GM18498 (cell line): ENCODE data around the gene FST.

Experiments
- ATAC-seq: cut with Tn5 transposase; IDR thresholded peaks from one replicate; pipeline ENCODE4 v1.9.1; 2021; ENCODE audit warnings: mild to moderate bottlenecking, moderate library complexity; ENCODE audit not compliant: unreplicated experiment

FST gene

GRCh38 chr5:53508125-53508524 is 27.7 kb downstream of the FST start:
- ATAC-seq, result no peak

DNA sequence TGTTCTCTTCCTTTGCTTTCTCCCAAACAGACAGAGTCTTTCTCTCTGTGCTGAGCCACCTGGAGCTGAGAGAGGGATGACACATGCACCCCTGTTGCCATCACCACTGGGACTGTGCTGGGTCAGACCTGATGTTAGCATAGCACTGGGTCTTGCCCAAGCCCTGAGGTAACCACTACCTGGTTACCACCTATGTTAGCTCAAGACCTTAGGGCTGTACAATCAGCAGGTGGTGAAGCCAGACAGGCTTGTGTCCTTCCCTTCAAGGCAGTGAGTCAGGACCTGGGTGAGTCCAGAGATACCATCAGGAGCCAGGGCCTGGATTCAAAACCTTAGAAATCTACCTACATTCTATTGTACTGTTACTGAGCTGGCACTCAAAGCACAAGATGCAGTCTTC is 32.1 kb downstream of the FST start:
- ATAC-seq, result no peak

DNA sequence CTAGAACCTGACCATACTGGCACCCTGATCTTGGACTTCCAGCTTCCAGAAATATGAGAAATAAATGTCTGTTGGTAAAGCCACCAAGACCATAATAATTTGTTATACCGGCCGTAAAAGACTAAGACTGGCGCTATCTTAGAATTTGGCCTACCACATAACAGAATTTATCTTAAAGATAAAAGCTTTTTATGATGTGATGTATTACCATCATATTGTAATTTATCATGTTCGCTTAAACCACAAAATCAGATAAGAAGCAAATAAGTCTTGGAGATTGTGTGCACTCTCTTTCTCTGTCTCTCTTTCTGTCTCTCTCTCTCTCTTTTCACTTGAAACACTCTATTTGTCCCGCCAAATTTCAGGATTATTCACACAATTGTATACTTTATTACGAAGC is 35.6 kb downstream of the FST start:
- ATAC-seq, result no peak

DNA sequence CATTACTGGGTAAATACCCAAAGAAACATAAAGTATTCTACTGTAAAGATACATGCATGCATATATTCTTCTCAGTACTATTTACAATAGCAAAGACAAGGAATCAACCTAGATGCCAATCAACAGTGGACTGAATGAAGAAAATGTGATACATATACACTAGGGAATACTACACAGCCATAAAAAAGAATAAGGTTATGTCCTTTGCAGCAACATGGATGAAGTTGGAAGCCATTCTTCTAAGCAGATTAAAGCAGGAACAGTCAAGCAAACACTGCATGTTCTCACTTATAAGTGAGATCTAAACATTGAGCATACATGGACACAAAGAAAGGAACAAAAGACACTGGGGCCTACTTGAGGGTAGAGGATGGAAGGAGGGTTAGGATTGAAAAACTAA is 40.4 kb downstream of the FST start:
- no peak for ATAC-seq
